Endothelial cell of umbilical vein (primary cell): ENCODE measurements around the gene SLC44A4. TPM values are rescaled to one million over a fixed set of nuclear protein-coding genes. Genes with fewer than 3 reads are reported as not detected.

Experiments used
- BruUV-seq: library from RNA; stranded (reverse); fragments of 400-500 nt; replicated peaks from 2 replicates; lab custom pipeline; 2021; lab: Mats Ljungman, UMichigan
- CTCF ChIA-PET: fragments of 300-600, 350-600 bp; sonication (Branson Sonifier 250); formaldehyde crosslinking; loops from one replicate; lab custom pipeline; 2021; ENCODE audit warnings: antibody characterized with exemption, inconsistent platforms; lab: Charles Lee
- POLR2A ChIA-PET: fragments of 300-600, 350-600 bp; sonication (Branson Sonifier 250); formaldehyde crosslinking; loops from one replicate; lab custom pipeline; 2021; ENCODE audit warnings: antibody characterized with exemption, inconsistent platforms; lab: Charles Lee
- DNase-seq: peaks from one replicate; pipeline ENCODE4 v3.0.0-alpha.2; 2011; ENCODE audit warnings: low read depth, low spot score
- FAIRE-seq: peaks from 2 replicates; lab custom pipeline; 2011; peaks lifted over from hg19 to GRCh38; lab: Jason Lieb, UNC
- H2AFZ ChIP-seq: 2 replicates; pipeline ENCODE4 v1.6.0; 2012; ENCODE audit warnings: low read depth, low read length, control low read depth, inconsistent platforms
- H3K27ac ChIP-seq: 2 replicates; pipeline ENCODE4 v1.5.1; 2011; ENCODE audit warnings: low read depth, mild to moderate bottlenecking, control low read depth, low read length, moderate library complexity; ENCODE audit not compliant: insufficient read depth
- H3K27me3 ChIP-seq, 2 experiments: 2 replicates each; pipeline versions ENCODE4 v1.6.0 to v1.6.1; 2011; ENCODE audit warnings: low read length in 2 of 2, mixed read lengths in 1 of 2; ENCODE audit not compliant: control insufficient read depth in 2 of 2, insufficient read depth in 2 of 2
- H3K36me3 ChIP-seq, 2 experiments: 2 replicates in 1 of 2; 3 replicates in 1 of 2; pipeline ENCODE4 v1.5.1; 2011; ENCODE audit warnings: low read length in 2 of 2, mild to moderate bottlenecking in 1 of 2, moderate library complexity in 1 of 2; ENCODE audit not compliant: control insufficient read depth in 2 of 2, insufficient read depth in 2 of 2; ENCODE audit errors: extremely low read depth in 1 of 2
- H3K4me1 ChIP-seq: 3 replicates; pipeline ENCODE4 v1.5.1; 2011; ENCODE audit warnings: mild to moderate bottlenecking, low read length; ENCODE audit not compliant: control insufficient read depth, insufficient read depth; ENCODE audit errors: extremely low read depth
- H3K4me2 ChIP-seq: 2 replicates; pipeline ENCODE4 v1.6.1; 2011; ENCODE audit warnings: low read length, control low read depth, mixed read lengths; ENCODE audit not compliant: insufficient read depth
- H3K4me3 ChIP-seq, 3 experiments: fragments of 200-600 bp in 1 of 3; sonication (generic), shearing (Covaris generic) in 1 of 3; replicated peaks in 1 of 3; 2 replicates each; pipeline ENCODE4 v1.5.1; 2011 to 2016; ENCODE audit warnings: control low read depth in 3 of 3, low read length in 3 of 3, mild to moderate bottlenecking in 2 of 3, inconsistent platforms in 1 of 3, low read depth in 1 of 3, moderate library complexity in 1 of 3; ENCODE audit not compliant: insufficient read depth in 1 of 3
- H3K79me2 ChIP-seq: 2 replicates; pipeline ENCODE4 v1.6.0; 2012; ENCODE audit warnings: low read length, inconsistent platforms; ENCODE audit not compliant: control insufficient read depth, insufficient read depth
- H3K9ac ChIP-seq: replicated peaks from 2 replicates; pipeline ENCODE3; 2011; ENCODE audit warnings: low read length, control low read depth; ENCODE audit not compliant: insufficient read depth; ENCODE audit errors: extremely low read depth
- H3K9me1 ChIP-seq: replicated peaks from 3 replicates; pipeline ENCODE4 v1.6.0; 2011; ENCODE audit warnings: mild to moderate bottlenecking, low read length; ENCODE audit not compliant: control insufficient read depth, insufficient read depth; ENCODE audit errors: extremely low read depth
- H3K9me3 ChIP-seq: replicated peaks from 2 replicates; pipeline ENCODE4 v1.5.1; 2012; ENCODE audit warnings: low read length, inconsistent platforms; ENCODE audit not compliant: control insufficient read depth, insufficient read depth
- H4K20me1 ChIP-seq: replicated peaks from 2 replicates; pipeline ENCODE3; 2011; ENCODE audit warnings: mild to moderate bottlenecking, low read length; ENCODE audit not compliant: control insufficient read depth, insufficient read depth; ENCODE audit errors: extremely low read depth
- GATA2 ChIP-seq: IDR thresholded peaks from 2 replicates; pipeline ENCODE4 v1.7.0; 2011; ENCODE audit warnings: low read depth, mild to moderate bottlenecking, moderate library complexity, mixed read lengths, low read length; ENCODE audit not compliant: insufficient read length, insufficient read depth
- POLR2AphosphoS5 ChIP-seq: IDR thresholded peaks from 2 replicates; pipeline ENCODE4 v1.6.1; 2012; ENCODE audit warnings: low read depth, mild to moderate bottlenecking, control low read depth, low read length, moderate library complexity; ENCODE audit not compliant: insufficient read depth
- dilution Hi-C: fragments of 300-500 bp; cut with MboI; formaldehyde crosslinking; loops from one replicate; pipeline ENCODE4 v1.15.0; 2019; ENCODE audit warnings: low sequenced_read_pairs; ENCODE audit not compliant: extremely low pct_ligation_motif_present
- intact Hi-C: fragments of 100-400 bp; cut with micrococcal nuclease; formaldehyde crosslinking; loops from one replicate; pipeline ENCODE4 v1.10.0; 2022
- polyA plus RNA-seq, 4 experiments: library from polyadenylated mRNA; depleted of rRNA in 3 of 4; stranded (reverse) in 3 of 4; unstranded in 1 of 4; fragments of >200 nt; gene quantifications; 2 replicates each; pipeline versions ENCODE4 v1.2.1 to v1.2.3, GENCODE V29; 2011 to 2012; ENCODE audit warnings: missing spikeins in 1 of 4
- total RNA-seq: library from RNA; stranded (reverse); gene quantifications from 2 replicates; pipeline ENCODE4 v1.2.3, GENCODE V29; 2021
- TF ChIP-seq, protein P1 (sequence below), 2 donors: IDR thresholded peaks; 1 replicate in 1 of 2; 2 replicates in 1 of 2; pipeline ENCODE4 v1.5.1; 2011; ENCODE audit warnings: low read length in 2 of 2, mild to moderate bottlenecking in 2 of 2, moderate library complexity in 2 of 2, control low read depth in 1 of 2, inconsistent platforms in 1 of 2, low read depth in 1 of 2; ENCODE audit not compliant: insufficient read depth in 1 of 2; ENCODE audit errors: extremely low read depth in 1 of 2
- TF ChIP-seq, protein P2 (sequence below): IDR thresholded peaks from 2 replicates; pipeline ENCODE4 v1.6.1; 2011; ENCODE audit not compliant: insufficient read depth, insufficient read length

The SLC44A4 gene
- total and polyA plus RNA-seq, 2 donors (not counting 3 experiments of a cell fraction or from before 2014, with no cell fraction given): 0.84 to 1.1 TPM

DNA sequence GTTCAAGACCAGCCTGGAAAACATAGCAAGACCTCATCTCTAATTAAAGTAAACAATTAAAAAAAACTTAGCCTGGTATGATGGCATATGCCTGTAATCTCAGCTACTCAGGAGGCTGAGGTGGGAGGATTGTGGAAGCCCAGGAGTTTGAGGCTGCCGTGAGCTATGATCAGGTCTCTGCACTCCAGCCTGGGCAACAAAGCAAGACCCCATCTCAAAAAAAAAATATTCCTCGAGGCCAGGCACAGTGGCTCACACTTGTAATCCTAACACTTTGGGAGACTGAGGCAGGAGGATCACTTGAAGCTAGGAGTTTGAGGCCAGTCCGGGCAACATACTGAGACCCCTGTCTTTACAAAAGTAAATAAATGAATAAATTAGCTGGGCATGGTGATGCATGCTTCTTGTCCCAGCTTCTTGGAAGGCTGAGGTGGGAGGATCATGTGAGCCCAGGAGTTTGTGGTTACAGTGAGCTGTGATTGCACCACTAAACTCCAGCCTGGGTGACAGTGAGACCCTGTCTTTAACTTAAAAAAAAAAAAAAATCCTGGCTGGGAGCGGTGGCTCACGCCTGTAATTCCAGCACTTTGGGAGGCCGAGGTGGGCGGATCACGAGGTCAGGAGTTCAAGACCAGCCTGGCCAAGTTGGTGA is 39.4 kb upstream of the SLC44A4 start:
- CTCF ChIA-PET: interaction anchor here (0.6 to 2.0 kb wide), 6 partner anchors 11 to 132 kb away, joined by 3 to 11 read pairs (median 3); no protein-coding TSS in a partner anchor

More for the DNA sequence above, 39.4 kb upstream of the SLC44A4 start:
- H3K36me3 ChIP-seq: no peaks in the 10 kb centered on the region
- DNase-seq: no peak
- FAIRE-seq: no peak
- BruUV-seq: no TSS peak
- H4K20me1 ChIP-seq: no peaks in the 10 kb centered on the region
- no peak overlapping the region for H3K9ac ChIP-seq
- dilution Hi-C loops: no loop called here
- H3K9me1 ChIP-seq: no peaks in the 10 kb centered on the region
- H3K4me2 ChIP-seq: no peak overlapping the region
- intact Hi-C loops: no loop called here
- H3K4me1 ChIP-seq: no peaks in the 10 kb centered on the region
- H3K79me2 ChIP-seq: no peaks in the 10 kb centered on the region
- TF ChIP-seq POLR2AphosphoS5 (no peak), GATA2 (no peak)
- TF ChIP-seq, protein P1, sequence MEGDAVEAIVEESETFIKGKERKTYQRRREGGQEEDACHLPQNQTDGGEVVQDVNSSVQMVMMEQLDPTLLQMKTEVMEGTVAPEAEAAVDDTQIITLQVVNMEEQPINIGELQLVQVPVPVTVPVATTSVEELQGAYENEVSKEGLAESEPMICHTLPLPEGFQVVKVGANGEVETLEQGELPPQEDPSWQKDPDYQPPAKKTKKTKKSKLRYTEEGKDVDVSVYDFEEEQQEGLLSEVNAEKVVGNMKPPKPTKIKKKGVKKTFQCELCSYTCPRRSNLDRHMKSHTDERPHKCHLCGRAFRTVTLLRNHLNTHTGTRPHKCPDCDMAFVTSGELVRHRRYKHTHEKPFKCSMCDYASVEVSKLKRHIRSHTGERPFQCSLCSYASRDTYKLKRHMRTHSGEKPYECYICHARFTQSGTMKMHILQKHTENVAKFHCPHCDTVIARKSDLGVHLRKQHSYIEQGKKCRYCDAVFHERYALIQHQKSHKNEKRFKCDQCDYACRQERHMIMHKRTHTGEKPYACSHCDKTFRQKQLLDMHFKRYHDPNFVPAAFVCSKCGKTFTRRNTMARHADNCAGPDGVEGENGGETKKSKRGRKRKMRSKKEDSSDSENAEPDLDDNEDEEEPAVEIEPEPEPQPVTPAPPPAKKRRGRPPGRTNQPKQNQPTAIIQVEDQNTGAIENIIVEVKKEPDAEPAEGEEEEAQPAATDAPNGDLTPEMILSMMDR (IDR thresholded peaks at IDR 0.05; ENCODE audit: extremely low read depth in 1 of 2, insufficient read depth in 1 of 2, low read depth in 1 of 2, low read length in 2 of 2): no peak
- TF ChIP-seq, protein P2, sequence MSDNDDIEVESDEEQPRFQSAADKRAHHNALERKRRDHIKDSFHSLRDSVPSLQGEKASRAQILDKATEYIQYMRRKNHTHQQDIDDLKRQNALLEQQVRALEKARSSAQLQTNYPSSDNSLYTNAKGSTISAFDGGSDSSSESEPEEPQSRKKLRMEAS: no peak
- H3K27me3 ChIP-seq: no peaks in the 10 kb centered on the region
- H3K4me3 ChIP-seq: no peak overlapping the region
- no peaks in the 10 kb centered on the region for H3K9me3 ChIP-seq
- H3K27ac ChIP-seq: no peak overlapping the region
- POLR2A ChIA-PET: interaction anchor here (0.7 kb wide), 1 partner anchor 70 kb away, joined by 4 read pairs; no protein-coding TSS in a partner anchor
- no peak overlapping the region for H2AFZ ChIP-seq
